GM19455 (cell line): ENCODE results near the gene CSMD2.

Source experiments
- ATAC-seq: cut with Tn5 transposase; IDR thresholded peaks from one replicate; pipeline ENCODE4 v1.9.1; 2021; ENCODE audit not compliant: unreplicated experiment

Gene CSMD2

GRCh38 chr1:34007760-34008159 lies 157.3 kb downstream of the CSMD2 start:
- no peak for ATAC-seq

GRCh38 chr1:34005309-34005708 lies 159.7 kb downstream of the CSMD2 start:
- no peak for ATAC-seq

- no peak for ATAC-seq
Observed at GRCh38 chr1:34002810-34003209, 162.2 kb downstream of the CSMD2 start.

- no peak for ATAC-seq
Observed at GRCh38 chr1:33997127-33998036, 167.6 kb downstream of the CSMD2 start.

GRCh38 chr1:33996281-33996680 lies 168.7 kb downstream of the CSMD2 start:
- ATAC-seq, result no peak

GRCh38 chr1:33993301-33993700 lies 171.7 kb downstream of the CSMD2 start:
- no peak for ATAC-seq

GRCh38 chr1:33990281-33990680 lies 174.7 kb downstream of the CSMD2 start:
- ATAC-seq, result no peak

- no peak for ATAC-seq
Observed at GRCh38 chr1:33988161-33988560, 176.9 kb downstream of the CSMD2 start.

GRCh38 chr1:33986390-33987095 lies 178.5 kb downstream of the CSMD2 start:
- ATAC-seq, result no peak

GRCh38 chr1:33985656-33986055 lies 179.4 kb downstream of the CSMD2 start:
- ATAC-seq, result no peak

GRCh38 chr1:33984906-33985565 lies 180.0 kb downstream of the CSMD2 start:
- no peak for ATAC-seq

- ATAC-seq, result no peak
Observed at GRCh38 chr1:33982419-33982818, 182.6 kb downstream of the CSMD2 start.

- ATAC-seq, result no peak
Observed at GRCh38 chr1:33979341-33979740, 185.7 kb downstream of the CSMD2 start.

- no peak for ATAC-seq
Observed at GRCh38 chr1:33975961-33976360, 189.1 kb downstream of the CSMD2 start.

- ATAC-seq, result no peak
Observed at GRCh38 chr1:33973799-33974545, 191.1 kb downstream of the CSMD2 start.

- ATAC-seq, result no peak
Observed at GRCh38 chr1:33972676-33973395, 192.2 kb downstream of the CSMD2 start.

- no peak for ATAC-seq
Observed at GRCh38 chr1:33971913-33972312, 193.1 kb downstream of the CSMD2 start.

- no peak for ATAC-seq
Observed at GRCh38 chr1:33971018-33971710, 193.9 kb downstream of the CSMD2 start.

- ATAC-seq, result no peak
Observed at GRCh38 chr1:33970148-33970825, 194.7 kb downstream of the CSMD2 start.
